Activated CD4-positive, alpha-beta T cell treated with anti-CD3 and anti-CD28 coated beads for 36 hours (primary cell): ENCODE measurements around the gene FAM204A. TPM values are rescaled to one million over a fixed set of nuclear protein-coding genes. Genes with fewer than 3 reads are reported as not detected.
A peak's percentile ranks its signal among the peaks of the same experiment; 100 is the strongest.

Experiments used
- ATAC-seq: fragments of 200-7000 bp; cut with Tn5 transposase; one replicate; pipeline ENCODE4 v1.10.0; 2021; ENCODE audit warnings: mild to moderate bottlenecking, moderate library complexity
- CTCF ChIA-PET: fragments of 350-600 bp; sonication (Branson Sonifier 250); formaldehyde crosslinking; loops from one replicate; lab custom pipeline; 2021; ENCODE audit warnings: antibody characterized with exemption; lab: Charles Lee
- POLR2A ChIA-PET: fragments of 350-600 bp; sonication (Branson Sonifier 250); formaldehyde crosslinking; loops from one replicate; lab custom pipeline; 2021; ENCODE audit warnings: antibody characterized with exemption, inconsistent platforms; lab: Charles Lee
- DNase-seq: peaks from one replicate; pipeline ENCODE4 v3.0.0-alpha.2; 2020
- H3K27ac Mint-ChIP-seq: one replicate; pipeline ENCODE4 v1.8.0; 2021; ENCODE audit warnings: mixed read lengths
- H3K27me3 Mint-ChIP-seq: one replicate; pipeline ENCODE4 v1.8.0; 2021; ENCODE audit warnings: mixed read lengths
- H3K36me3 Mint-ChIP-seq: one replicate; pipeline ENCODE4 v1.8.0; 2021; ENCODE audit warnings: low read depth, mixed read lengths
- H3K4me1 Mint-ChIP-seq: one replicate; pipeline ENCODE4 v1.8.0; 2021; ENCODE audit warnings: mixed read lengths
- H3K4me3 Mint-ChIP-seq: one replicate; pipeline ENCODE4 v1.8.0; 2021; ENCODE audit warnings: mild to moderate bottlenecking, moderate library complexity, mixed read lengths
- H3K9me3 Mint-ChIP-seq: one replicate; pipeline ENCODE4 v1.8.0; 2021; ENCODE audit warnings: low read depth, mixed read lengths
- intact Hi-C, 2 experiments: fragments of 100-400 bp; cut with DNase I in 1 of 2; cut with micrococcal nuclease in 1 of 2; formaldehyde crosslinking; loops; one replicate each; pipeline versions ENCODE4 v1.14.2 to v1.15.1; 2022 to 2024; cut with DNase I, micrococcal nuclease
- total RNA-seq, 2 experiments: library from RNA; stranded (reverse); gene quantifications; one replicate each; pipeline ENCODE4 v1.2.3, GENCODE V29; 2021

The FAM204A gene
- total RNA-seq, 2 experiments from 2014 or later = 44.1 to 55.8 TPM

DNA sequence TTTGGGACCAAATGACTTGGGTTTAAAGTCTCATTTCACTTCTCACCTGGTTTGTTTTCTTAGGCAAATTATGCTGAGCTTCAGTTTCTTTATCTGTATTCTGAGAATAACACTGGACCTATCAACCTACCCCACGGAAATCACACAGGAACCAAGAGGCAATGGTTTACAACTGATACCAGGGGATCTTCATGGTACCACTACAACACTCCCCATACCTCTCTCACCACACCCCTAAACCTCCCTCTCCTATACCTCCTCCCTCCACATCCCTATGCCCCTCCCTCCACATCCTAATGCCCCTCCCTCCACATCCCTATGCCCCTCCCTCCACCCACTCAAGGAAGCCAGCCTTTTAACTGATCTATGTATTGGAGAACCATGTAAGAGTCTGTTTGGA lies 9.9 kb downstream of the FAM204A start:
- CTCF ChIA-PET = no interaction called here
- peak; percentile 72 for ATAC-seq
- POLR2A ChIA-PET = interaction anchor here (0.5 to 0.6 kb wide), 2 partner anchors 18 to 403 kb away, joined by 3 read pairs; no protein-coding TSS in a partner anchor

DNA sequence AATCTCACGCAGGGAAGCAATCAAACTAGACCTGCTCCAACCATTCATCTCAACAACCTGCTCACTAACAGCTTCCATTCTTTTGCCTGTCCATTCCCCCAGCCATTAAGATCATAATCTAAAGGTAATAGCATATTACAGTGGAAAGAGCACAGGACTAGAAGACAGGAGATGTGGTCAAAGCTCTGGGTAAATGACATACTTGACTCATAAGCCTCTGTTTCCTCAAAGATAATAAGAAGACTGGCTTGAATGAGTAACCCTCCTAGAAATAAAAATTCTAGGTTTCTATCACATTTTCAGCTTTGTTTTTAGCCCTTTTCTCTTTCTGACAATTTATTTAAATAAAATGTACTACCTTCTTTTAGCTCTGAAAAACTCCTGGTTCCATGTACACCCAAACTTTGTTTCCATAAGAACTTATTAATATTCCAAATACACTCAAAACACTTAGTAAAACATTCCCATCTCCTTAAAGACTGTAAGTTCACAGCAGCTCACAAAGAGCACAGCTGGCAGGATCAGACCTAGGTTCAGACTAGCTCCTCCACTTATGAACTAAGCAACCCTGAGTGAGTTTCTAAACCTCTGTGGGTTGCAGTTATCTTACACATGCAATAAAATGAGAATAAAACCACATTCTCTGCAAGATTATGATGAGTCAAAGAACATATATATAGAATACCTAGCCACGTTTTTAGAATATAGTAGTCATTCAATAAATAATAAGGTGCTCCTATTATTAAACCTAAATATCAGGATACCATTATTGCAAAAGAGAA lies 11.6 kb downstream of the FAM204A start:
- ATAC-seq (peak; percentile 60), DNase-seq (no peak)
- peaks cover 37% of the 10 kb centered on the region for H3K36me3 Mint-ChIP-seq
- no peak overlapping the region for H3K4me3 Mint-ChIP-seq
- H3K4me1 Mint-ChIP-seq = peaks cover 12% of the 10 kb centered on the region
- H3K27ac Mint-ChIP-seq = peak overlapping the region; percentile 78
- intact Hi-C loops = no loop called here
- ChIA-PET POLR2A (no interaction called here), CTCF (interaction anchor here (0.5 to 1.2 kb wide), 2 partner anchors 13 to 1279 kb away, joined by 3 read pairs; no protein-coding TSS in a partner anchor)
- H3K27me3 Mint-ChIP-seq = no peaks in the 10 kb centered on the region
- no peaks in the 10 kb centered on the region for H3K9me3 Mint-ChIP-seq

More for the DNA sequence above, 9.9 kb downstream of the FAM204A start:
- no peak overlapping the region for H3K4me3 Mint-ChIP-seq
- peak; percentile 17 for DNase-seq
- peaks cover 37% of the 10 kb centered on the region for H3K36me3 Mint-ChIP-seq
- no peaks in the 10 kb centered on the region for H3K27me3 Mint-ChIP-seq
- intact Hi-C loops = no loop called here
- H3K27ac Mint-ChIP-seq = no peak overlapping the region
- peaks cover 14% of the 10 kb centered on the region for H3K4me1 Mint-ChIP-seq
- no peaks in the 10 kb centered on the region for H3K9me3 Mint-ChIP-seq

DNA sequence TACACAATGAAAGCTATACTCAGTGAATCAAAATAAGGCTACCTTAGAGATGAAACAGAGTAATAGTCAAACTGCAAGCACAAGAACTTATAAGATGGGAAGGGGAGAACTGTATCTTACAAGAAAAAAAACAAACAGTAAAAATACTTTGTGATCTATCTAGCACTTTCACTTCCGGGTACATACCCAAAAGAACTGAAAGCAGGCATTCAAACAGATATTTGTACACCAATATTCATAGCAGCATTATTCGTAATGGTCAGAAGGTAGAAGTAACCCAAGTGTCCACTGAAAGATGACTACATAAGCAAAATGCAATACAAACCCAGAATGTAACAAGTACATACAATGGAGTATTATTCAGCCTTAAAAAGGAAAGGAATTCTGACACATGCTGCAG lies 18.0 kb downstream of the FAM204A start:
- Mint-ChIP-seq H3K27ac (no peak overlapping the region), H3K27me3 (no peaks in the 10 kb centered on the region), H3K4me1 (no peaks in the 10 kb centered on the region), H3K9me3 (no peaks in the 10 kb centered on the region), H3K4me3 (no peak overlapping the region), H3K36me3 (peaks cover 41% of the 10 kb centered on the region)
- intact Hi-C loops = no loop called here
- DNase-seq = no peak
- ChIA-PET CTCF (no interaction called here), POLR2A (no interaction called here)
- ATAC-seq = no peak

DNA sequence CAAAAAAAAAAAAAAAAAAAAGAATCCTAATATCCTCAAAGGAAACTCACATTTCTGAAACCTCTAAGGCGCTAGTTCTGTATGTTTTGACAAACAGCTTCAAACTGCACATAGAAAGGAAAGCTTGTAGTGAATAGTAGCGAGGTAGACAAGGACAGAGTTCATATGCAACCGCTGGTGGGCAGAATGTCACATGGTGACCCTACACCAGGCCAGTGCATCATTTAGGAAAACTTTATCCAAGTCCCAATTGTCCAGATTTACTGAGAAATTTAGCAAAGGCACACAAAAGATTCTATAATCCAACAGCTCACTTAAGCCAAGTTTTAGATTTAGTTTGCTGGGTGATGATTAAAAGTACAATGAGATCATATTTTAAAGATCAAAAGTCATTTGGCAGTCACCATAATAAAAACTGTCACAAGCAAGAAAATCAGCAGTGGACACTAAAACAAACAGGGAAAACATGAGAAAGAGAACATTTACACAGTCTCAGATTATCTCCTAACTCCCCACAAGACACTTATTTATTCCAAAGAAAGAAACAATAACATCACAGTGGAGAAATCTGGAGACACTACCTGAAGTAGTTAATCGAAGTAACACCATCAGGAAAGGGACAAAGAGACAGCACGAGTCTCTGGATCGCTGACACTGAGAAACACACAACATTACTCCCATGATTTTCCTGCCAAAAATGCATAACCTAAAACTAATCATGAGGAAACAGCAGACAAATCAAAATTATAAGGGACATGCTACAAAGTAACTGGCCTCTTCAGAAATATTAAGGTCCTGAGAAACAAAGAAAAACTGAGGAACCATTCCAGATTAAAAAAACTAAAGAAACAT lies 20.2 kb downstream of the FAM204A start:
- H3K4me3 Mint-ChIP-seq = no peak overlapping the region
- no peaks in the 10 kb centered on the region for H3K27me3 Mint-ChIP-seq
- DNase-seq (no peak), ATAC-seq (no peak)
- peaks cover 28% of the 10 kb centered on the region for H3K36me3 Mint-ChIP-seq
- H3K9me3 Mint-ChIP-seq = no peaks in the 10 kb centered on the region
- no peaks in the 10 kb centered on the region for H3K4me1 Mint-ChIP-seq
- intact Hi-C loops = no loop called here
- ChIA-PET POLR2A (no interaction called here), CTCF (no interaction called here)
- H3K27ac Mint-ChIP-seq = no peak overlapping the region

DNA sequence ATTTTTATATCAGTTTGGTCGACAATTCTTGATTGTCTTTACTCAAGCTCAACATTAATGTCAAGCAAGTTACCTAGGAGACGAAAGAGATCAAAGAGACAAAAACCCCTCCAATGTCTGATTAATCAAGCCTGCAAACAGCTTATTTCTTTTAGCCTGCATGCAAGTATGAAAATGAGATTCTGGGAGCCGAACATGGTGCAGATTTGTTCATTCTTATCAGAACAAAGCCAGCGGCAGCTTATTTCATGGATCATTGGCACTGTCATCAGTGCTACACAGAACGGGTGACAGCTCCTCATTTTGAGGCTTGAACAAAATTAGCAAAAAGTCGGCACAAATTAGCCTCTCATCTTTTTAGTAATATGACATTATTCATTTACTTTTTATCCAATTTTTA lies 26.5 kb downstream of the FAM204A start:
- H3K27me3 Mint-ChIP-seq = no peaks in the 10 kb centered on the region
- ATAC-seq (no peak), DNase-seq (no peak)
- intact Hi-C loops = no loop called here
- POLR2A ChIA-PET = no interaction called here
- H3K36me3 Mint-ChIP-seq = peaks cover 7% of the 10 kb centered on the region
- CTCF ChIA-PET = interaction anchor here (1.2 to 1.3 kb wide), 2 partner anchors 10 to 819 kb away, joined by 4 to 6 read pairs; no protein-coding TSS in a partner anchor
- no peaks in the 10 kb centered on the region for H3K4me1 Mint-ChIP-seq
- H3K9me3 Mint-ChIP-seq = no peaks in the 10 kb centered on the region
- H3K27ac Mint-ChIP-seq = no peak overlapping the region
- no peak overlapping the region for H3K4me3 Mint-ChIP-seq

DNA sequence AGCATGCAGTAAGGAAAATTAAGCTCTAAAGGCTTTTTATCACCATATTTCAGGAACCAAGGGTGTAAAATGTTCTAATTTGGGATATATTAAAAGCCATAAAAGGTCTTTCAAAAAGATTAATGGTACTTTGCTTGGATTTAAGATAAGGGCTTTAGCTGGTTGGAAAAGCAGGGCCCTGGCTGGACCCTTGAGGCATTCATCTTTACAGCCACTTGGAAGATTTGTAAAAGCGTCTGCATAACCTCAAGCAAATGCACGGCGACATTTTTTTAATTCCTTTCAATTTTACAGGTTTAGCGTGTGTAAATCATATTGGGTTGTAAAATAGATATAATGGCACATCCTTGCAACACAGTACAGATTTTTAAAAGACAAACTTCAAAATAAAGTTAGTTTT lies 27.2 kb downstream of the FAM204A start:
- ChIA-PET POLR2A (no interaction called here), CTCF (interaction anchor here (1.0 to 1.3 kb wide), 3 partner anchors 45 to 818 kb away, joined by 3 to 6 read pairs (median 4); no protein-coding TSS in a partner anchor)
- ATAC-seq (no peak), DNase-seq (no peak)
- Mint-ChIP-seq H3K4me1 (no peaks in the 10 kb centered on the region), H3K4me3 (no peak overlapping the region), H3K27me3 (no peaks in the 10 kb centered on the region), H3K9me3 (no peaks in the 10 kb centered on the region), H3K36me3 (peaks cover 7% of the 10 kb centered on the region), H3K27ac (no peak overlapping the region)
- intact Hi-C loops = no loop called here

DNA sequence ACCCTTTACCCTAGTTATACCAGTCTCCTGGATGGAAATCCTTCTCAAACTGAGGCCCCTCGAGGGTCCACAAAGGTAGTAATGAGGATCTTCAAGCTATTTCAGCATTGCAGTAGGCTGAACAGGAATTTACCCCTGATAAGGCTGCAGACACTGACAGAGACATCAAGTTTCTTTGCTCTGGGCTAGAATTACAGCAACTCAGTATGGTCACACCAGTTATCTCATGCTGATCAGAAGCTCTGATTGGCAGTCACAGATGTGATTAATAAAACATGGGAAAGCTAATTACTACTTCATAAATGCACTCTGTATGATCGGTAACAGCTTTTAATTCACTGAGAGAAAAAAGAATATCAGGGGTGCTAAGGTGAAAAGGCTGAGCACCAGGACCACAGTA lies 30.6 kb downstream of the FAM204A start:
- ATAC-seq = no peak
- H3K9me3 Mint-ChIP-seq = no peaks in the 10 kb centered on the region
- H3K4me3 Mint-ChIP-seq = no peak overlapping the region
- peaks cover 15% of the 10 kb centered on the region for H3K36me3 Mint-ChIP-seq
- intact Hi-C loops = no loop called here
- CTCF ChIA-PET = interaction anchor here (0.6 kb wide), 1 partner anchor 635 kb away, joined by 4 read pairs; no protein-coding TSS in a partner anchor
- DNase-seq = no peak
- POLR2A ChIA-PET = no interaction called here
- H3K4me1 Mint-ChIP-seq = no peaks in the 10 kb centered on the region
- H3K27ac Mint-ChIP-seq = no peak overlapping the region
- no peaks in the 10 kb centered on the region for H3K27me3 Mint-ChIP-seq

DNA sequence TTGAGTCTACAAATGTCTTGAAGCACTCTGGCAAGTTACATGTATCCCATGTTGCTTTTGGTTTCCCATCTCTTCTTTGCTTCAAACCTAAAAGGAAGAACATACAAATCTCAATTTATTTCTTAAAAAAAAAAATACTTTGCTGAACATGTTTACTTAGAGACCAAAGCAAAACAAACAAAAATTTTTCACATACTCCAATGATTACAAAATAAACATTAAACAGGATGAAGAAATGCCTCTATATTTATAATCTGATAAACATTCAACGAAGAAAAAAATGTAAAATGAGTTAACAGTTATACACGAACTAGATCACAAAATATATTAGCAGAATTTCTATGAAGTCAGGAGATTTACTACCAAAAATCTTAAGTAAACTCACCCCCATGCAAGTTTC lies 31.3 kb downstream of the FAM204A start:
- ATAC-seq (no peak), DNase-seq (no peak)
- Mint-ChIP-seq H3K27me3 (no peaks in the 10 kb centered on the region), H3K36me3 (peaks cover 18% of the 10 kb centered on the region), H3K4me3 (no peak overlapping the region), H3K9me3 (no peaks in the 10 kb centered on the region), H3K4me1 (no peaks in the 10 kb centered on the region), H3K27ac (no peak overlapping the region)
- CTCF ChIA-PET = interaction anchor here (0.6 to 1.1 kb wide), 2 partner anchors 146 to 149 kb away, joined by 3 read pairs; no protein-coding TSS in a partner anchor
- POLR2A ChIA-PET = no interaction called here
- intact Hi-C loops = no loop called here

DNA sequence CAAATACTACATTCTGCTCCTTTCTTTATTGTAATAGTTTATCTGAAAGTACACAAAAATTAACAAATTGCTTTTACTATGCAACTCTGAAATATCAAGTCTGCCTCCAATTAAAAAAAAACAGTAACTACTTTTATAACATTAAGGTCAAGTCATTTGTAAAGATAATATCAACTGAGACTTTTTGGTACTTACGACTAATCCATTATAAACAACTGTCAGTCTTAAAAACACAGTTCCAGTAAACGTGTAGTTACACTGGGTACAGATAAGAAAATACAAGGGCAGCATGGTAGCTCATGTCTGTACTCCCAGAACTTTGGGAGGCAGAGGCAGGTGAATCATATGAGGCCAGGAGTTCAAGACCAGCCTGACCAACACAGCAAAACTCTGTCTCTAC lies 32.2 kb downstream of the FAM204A start:
- Mint-ChIP-seq H3K9me3 (no peaks in the 10 kb centered on the region), H3K27me3 (no peaks in the 10 kb centered on the region), H3K4me1 (no peaks in the 10 kb centered on the region), H3K27ac (no peak overlapping the region), H3K36me3 (peaks cover 18% of the 10 kb centered on the region), H3K4me3 (no peak overlapping the region)
- CTCF ChIA-PET = interaction anchor here (0.6 kb wide), 1 partner anchor 147 kb away, joined by 3 read pairs; no protein-coding TSS in a partner anchor
- no peak for ATAC-seq
- intact Hi-C loops = no loop called here
- POLR2A ChIA-PET = no interaction called here
- DNase-seq = no peak

DNA sequence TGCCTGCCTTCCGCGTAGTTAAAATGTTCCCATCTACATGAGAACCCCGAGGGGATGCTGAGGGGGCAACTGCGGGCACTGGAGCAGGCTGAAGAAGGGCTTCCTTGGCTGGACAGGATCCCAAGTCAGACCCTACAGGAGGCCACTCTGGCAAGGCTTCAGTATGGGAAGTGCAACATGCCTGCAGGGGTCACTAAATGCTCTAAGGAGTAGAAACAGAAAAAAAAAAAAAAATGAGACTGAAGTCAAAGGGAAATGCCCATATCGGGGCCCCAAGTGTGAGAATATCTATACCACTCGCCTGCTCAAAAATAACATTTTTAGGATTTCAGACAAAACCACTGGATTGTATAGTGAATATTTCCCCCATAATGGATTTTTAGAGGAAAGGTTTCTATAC lies 33.5 kb downstream of the FAM204A start:
- Mint-ChIP-seq H3K4me3 (no peak overlapping the region), H3K4me1 (no peaks in the 10 kb centered on the region), H3K36me3 (peaks cover 18% of the 10 kb centered on the region), H3K27me3 (no peaks in the 10 kb centered on the region), H3K9me3 (no peaks in the 10 kb centered on the region), H3K27ac (no peak overlapping the region)
- DNase-seq (no peak), ATAC-seq (no peak)
- ChIA-PET POLR2A (no interaction called here), CTCF (no interaction called here)
- intact Hi-C loops = no loop called here

DNA sequence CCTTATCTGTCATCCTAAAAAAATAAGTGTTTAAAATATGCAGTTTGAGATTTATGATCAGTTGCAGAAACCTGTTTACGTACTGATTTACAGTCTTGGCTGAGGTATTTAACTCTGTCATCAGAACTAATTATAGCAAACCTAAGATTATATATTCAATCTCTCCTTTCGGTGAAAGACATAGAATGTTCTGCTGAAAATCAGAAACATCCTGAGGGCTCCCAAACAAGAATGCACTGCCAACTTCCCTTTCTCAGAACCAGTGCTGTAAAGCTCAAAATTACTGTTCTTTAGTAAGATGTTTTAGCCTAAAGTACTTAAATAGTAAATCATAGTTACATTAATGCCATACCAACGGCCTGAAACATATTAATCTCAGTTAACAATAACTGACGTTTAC lies 34.3 kb downstream of the FAM204A start:
- ATAC-seq = no peak
- peaks cover 15% of the 10 kb centered on the region for H3K36me3 Mint-ChIP-seq
- no peak for DNase-seq
- H3K4me1 Mint-ChIP-seq = no peaks in the 10 kb centered on the region
- no peak overlapping the region for H3K4me3 Mint-ChIP-seq
- H3K27me3 Mint-ChIP-seq = no peaks in the 10 kb centered on the region
- ChIA-PET POLR2A (no interaction called here), CTCF (interaction anchor here (0.6 to 0.9 kb wide), 2 partner anchors 12 to 94 kb away, joined by 3 read pairs; no protein-coding TSS in a partner anchor)
- intact Hi-C loops = no loop called here
- H3K9me3 Mint-ChIP-seq = no peaks in the 10 kb centered on the region
- no peak overlapping the region for H3K27ac Mint-ChIP-seq
